22Rv1 (cell line): ENCODE measurements around the gene UPK3A.

Source experiments
- H3K27ac ChIP-seq: fragments of 450-650 bp; 2 replicates; pipeline ENCODE4 v1.5.1; 2017
- ZFX ChIP-seq: fragments of 450-650 bp; IDR thresholded peaks from 2 replicates; pipeline ENCODE4 v1.6.1; 2017; ENCODE audit warnings: antibody characterized with exemption, borderline replicate concordance
- TF ChIP-seq, protein P1 (sequence below): fragments of 450-650 bp; IDR thresholded peaks from 2 replicates; pipeline ENCODE4 v1.5.1; 2017; ENCODE audit warnings: mild to moderate bottlenecking

UPK3A gene

DNA sequence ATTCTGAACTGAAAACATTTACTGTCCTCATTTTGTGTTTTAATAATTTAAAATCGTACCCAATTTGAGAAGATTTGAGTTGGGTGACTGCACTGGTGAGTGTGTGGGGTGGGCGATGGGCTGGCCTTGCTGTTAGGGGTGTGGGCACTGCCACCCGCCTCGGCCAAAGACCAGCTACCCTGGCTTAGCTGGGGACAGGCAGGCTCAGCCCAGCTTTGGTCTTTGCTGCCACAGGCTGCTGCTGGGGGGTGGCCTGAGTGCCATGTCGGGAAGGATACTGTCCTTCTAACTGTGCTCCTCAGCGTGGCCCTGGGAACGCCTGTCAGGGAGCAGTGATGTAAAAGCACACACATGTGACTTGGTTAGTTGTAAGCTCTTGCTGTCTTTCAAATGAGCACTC, 47.3 kb downstream of the UPK3A start:
- H3K27ac ChIP-seq, result no peak overlapping the region
- TF ChIP-seq, protein P1, sequence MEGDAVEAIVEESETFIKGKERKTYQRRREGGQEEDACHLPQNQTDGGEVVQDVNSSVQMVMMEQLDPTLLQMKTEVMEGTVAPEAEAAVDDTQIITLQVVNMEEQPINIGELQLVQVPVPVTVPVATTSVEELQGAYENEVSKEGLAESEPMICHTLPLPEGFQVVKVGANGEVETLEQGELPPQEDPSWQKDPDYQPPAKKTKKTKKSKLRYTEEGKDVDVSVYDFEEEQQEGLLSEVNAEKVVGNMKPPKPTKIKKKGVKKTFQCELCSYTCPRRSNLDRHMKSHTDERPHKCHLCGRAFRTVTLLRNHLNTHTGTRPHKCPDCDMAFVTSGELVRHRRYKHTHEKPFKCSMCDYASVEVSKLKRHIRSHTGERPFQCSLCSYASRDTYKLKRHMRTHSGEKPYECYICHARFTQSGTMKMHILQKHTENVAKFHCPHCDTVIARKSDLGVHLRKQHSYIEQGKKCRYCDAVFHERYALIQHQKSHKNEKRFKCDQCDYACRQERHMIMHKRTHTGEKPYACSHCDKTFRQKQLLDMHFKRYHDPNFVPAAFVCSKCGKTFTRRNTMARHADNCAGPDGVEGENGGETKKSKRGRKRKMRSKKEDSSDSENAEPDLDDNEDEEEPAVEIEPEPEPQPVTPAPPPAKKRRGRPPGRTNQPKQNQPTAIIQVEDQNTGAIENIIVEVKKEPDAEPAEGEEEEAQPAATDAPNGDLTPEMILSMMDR, result no peak
- no peak for TF ChIP-seq ZFX

DNA sequence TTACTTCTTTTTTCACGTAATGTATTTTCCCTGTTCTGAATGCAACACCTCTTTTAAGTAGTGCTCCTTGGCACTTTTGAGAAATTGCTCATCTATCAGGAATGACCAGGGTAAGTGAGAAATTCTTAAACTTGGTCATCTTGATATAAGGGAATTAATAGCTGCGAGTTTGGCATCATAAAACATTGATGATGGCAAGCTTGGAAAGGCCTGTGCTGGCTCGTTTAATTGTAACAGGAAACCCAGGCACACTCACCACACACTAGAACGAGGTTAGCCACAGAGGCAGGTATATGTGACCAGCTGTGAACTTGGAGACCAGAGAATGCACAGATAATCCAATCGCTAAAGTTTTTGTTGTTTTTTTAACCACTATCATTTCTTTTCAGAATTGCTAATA, 49.3 kb downstream of the UPK3A start:
- no peak overlapping the region for H3K27ac ChIP-seq
- TF ChIP-seq ZFX, result no peak
- TF ChIP-seq, protein P1, result no peak

DNA sequence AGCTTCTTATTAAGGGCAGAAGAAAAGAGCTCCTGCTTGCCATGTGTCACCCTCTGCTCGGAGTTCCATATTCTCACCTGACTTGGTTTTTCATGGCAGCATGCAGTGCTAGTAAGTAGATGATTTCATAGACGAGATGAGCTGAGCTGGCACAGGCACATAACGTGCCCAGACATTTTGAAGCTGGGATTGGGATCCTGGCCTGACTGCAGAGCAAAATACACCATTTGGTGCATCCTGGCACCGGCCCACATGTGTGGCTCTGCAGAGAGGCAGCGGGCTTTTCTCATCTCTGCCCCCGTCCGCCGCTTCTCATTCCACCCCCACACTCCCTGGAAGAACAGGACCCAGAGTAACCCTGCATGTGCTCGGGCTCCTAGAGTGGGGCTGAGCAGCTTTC, 49.8 kb downstream of the UPK3A start:
- TF ChIP-seq ZFX, result no peak
- TF ChIP-seq, protein P1, result no peak
- no peak overlapping the region for H3K27ac ChIP-seq

DNA sequence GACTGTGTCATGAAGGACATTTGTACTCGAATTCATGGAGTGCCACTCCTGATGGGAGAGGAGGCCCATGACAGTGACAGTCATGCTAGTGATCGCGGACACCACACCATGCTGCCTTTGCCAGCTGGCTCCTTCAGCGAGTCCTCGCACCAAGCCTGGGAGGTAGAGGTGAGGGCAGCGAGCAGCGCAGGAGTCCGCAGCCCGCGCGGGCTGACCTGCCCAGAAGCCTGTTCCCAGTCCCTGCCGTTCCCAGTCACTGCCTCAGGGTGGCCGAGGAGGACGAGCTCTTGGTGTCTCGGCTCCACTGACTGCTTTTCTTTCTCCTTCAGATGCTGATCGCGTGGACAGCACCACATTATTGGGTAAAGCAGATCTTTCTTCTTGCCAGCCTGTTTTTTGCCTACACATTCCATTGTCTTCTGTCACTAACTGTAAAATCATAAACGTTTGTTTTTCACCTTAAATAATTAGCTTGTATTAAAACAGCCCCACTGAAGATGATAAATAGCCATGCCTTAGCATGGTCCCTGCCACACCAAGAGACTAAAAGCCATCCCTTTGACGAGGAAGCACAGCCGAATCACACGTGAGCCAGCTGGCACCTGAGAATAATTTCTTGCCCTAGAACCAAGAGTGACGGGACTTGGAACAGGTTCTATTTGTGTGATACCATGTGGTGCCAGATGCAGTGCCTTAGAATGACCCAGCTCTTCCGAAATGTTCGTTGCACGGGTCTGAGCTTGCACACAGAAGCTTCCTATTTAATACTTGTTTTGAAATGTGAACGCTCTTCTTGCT, 50.5 kb downstream of the UPK3A start:
- no peak for TF ChIP-seq ZFX
- H3K27ac ChIP-seq, result no peak overlapping the region

DNA sequence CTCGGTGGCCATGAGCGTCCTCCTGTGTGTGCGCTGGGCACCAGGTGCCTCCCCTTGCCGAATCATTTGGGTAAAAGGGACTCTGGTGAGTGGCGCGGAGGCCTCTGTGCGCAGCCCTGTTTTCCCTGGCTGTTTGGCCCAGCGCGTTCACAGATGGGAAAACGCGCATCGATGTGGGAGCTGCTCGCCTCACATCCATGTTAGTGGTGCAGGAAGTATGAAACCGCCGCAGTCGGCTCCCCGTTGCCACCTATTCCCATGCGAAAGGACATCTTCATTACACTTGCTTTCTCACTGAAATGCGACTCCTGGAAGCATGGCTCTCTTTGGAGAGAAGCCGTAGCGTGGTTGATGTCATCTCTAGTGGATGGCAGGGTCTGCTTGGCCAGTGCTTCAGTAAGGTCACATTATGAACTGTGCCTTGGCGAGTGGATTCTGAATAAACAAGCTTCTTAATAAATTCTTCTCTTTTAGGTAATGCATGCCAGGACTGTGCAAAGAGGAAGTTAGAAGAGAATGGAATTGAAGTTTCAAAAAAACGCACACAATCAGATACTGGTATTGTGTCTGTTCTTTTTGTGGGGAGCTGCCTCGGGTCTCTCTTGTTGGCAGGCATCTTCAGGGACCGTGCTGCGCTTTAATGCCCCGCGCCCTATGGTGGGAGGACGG, 51.2 kb downstream of the UPK3A start:
- TF ChIP-seq ZFX, result no peak
- TF ChIP-seq, protein P1, result no peak
- no peak overlapping the region for H3K27ac ChIP-seq

DNA sequence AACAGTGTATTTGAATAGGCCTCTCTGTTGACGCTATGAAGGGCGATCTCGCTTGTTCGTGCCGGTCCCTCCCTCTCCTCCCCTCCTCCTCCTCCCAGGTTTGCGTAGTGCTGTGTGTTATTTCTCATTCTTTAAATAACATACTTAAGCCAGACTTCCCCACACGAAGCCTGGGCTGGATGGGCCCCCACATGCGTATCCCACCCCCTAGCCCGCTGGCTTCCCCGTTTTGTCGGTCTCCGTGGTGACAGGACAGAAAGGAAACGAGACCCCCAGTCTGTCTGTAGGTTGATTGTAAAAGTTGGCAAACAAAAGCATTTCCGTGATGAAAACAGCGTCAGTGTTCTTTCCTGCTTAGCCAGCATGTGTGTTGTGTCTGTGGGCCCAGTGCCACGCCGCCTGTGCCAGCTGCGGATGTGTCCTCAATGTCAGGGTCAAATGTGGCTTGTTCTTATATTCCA, 52.3 kb downstream of the UPK3A start:
- no peak overlapping the region for H3K27ac ChIP-seq
- no peak for TF ChIP-seq ZFX
- TF ChIP-seq, protein P1, result no peak

DNA sequence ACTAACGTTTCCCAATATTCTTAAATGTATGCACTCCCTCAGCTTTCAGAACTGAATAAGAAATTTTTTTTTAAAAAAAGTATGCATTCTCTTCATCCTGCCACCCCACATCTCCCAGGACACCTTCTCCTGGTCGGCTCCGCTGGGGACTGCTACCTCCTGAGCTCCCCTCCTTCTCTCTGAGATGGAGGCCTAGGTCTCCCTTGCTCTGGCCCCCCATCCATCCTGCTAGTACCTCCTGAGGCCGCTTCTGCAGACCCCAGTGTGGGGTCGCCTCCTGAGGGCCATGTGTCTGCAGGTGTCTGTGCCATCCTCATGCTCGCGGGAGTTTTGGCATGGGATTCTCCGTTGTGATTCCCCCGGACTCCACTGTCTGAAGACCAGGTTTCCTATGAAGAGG, 52.8 kb downstream of the UPK3A start:
- H3K27ac ChIP-seq, result no peak overlapping the region
- TF ChIP-seq ZFX, result no peak
- TF ChIP-seq, protein P1, result no peak
